Measurements from ENCODE around the gene CCDC90B.
"Not testable (repeated sequence)": the region's sequence is repeated elsewhere in the genome, so short reads cannot be mapped to it uniquely, and the experiment has no call there.

CCDC90B gene, protein sequence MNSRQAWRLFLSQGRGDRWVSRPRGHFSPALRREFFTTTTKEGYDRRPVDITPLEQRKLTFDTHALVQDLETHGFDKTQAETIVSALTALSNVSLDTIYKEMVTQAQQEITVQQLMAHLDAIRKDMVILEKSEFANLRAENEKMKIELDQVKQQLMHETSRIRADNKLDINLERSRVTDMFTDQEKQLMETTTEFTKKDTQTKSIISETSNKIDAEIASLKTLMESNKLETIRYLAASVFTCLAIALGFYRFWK

DNA sequence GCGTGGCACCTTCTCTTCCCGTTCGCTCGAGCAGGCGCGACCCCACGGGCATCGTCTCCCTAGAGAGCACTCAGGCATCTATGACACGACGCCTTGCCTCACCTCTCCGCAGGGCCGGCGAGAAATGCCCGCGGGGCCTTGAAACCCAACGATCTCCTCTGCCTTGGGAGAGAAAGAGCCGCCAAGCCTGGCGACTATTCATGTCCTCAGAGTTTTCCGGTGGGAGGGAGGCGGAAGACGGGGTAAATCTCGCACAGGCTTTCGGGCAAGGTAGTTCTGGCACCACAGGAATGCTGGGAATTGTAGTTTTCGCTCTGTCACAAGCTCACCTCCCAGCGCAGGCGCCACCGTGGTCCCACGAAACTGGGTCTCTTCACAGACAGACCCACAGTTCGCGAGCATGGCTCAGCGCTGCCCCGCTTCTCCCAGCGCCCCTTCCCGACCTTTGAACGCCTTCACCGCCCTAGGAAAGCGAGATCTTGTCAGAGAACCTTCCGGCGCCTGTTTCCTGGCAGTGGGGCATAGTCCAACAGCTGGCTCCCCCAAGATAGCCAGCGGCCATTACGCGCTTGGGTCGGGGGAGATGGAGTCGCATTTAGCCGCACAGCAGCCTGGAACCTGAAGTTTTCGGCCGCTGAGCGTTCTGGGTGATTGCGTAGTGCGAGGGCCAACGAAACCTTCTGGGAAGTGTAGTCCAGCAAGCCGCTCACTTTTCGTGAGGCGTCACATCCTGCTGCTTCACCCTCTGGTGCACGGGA lies at the start of gene CCDC90B:
Gene CCDC90B, minus strand, starts transcription at position 597 of the 758 bp plus-strand sequence. Its CDS starts 395 bp downstream, at position 202.
- DNase-seq = peak; percentile 100

DNA sequence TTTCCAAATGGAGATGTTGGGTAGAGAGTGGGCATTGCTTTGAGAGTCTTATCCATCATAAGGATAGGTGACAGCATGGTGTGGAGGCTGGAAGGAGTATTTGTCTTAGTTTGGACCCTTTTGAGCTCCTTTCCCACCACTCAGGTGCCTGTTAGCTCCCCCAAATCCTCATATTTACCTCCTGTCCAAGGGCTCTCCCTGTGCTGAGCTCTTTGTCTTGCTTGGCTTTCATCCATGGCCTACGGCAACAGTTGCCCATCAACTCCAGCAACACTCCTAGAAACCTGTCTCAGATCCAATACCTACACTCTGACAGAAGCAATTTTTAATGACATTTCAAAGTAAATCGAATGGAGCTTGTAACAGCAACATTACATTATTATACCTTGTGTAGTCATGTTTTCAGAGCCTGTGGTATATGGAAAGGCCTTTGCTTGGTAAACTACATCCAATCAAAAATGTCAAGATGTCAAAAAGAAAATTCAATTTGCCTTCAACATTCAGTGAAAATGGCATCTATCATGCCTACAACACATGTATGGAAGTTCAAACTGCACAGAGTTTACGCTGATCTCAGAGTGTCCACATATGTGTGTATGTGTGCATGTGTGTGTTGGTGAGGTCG lies 49.4 kb upstream of the CCDC90B start:
- no peak for DNase-seq

- peak; percentile 69 for DNase-seq
Observed at GRCh38 chr11:83330303-83330702, 44.1 kb upstream of the CCDC90B start.

GRCh38 chr11:83326326-83326725 lies 40.2 kb upstream of the CCDC90B start:
- no peak for DNase-seq

DNA sequence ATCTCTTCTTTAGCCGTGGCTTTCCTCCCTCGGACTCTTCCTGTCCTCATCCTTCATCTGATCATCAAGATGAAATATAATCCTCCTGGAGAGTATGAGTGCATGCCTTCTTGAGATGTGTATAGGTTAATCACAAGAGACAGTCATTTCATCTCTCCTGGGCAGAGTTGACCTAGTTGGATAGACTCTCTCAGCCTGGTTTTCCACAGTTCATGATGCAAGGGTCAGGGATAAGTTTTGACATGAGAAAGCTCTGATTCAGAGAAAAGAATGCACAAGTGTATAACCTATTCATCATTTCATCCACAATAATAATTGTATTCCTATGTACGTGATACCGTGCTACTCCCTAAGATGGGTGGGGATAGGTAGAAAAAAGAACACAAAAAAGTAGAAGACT lies 33.2 kb upstream of the CCDC90B start:
- DNase-seq = no peak

- no peak for DNase-seq
Observed at GRCh38 chr11:83318931-83319330, 32.8 kb upstream of the CCDC90B start.

DNA sequence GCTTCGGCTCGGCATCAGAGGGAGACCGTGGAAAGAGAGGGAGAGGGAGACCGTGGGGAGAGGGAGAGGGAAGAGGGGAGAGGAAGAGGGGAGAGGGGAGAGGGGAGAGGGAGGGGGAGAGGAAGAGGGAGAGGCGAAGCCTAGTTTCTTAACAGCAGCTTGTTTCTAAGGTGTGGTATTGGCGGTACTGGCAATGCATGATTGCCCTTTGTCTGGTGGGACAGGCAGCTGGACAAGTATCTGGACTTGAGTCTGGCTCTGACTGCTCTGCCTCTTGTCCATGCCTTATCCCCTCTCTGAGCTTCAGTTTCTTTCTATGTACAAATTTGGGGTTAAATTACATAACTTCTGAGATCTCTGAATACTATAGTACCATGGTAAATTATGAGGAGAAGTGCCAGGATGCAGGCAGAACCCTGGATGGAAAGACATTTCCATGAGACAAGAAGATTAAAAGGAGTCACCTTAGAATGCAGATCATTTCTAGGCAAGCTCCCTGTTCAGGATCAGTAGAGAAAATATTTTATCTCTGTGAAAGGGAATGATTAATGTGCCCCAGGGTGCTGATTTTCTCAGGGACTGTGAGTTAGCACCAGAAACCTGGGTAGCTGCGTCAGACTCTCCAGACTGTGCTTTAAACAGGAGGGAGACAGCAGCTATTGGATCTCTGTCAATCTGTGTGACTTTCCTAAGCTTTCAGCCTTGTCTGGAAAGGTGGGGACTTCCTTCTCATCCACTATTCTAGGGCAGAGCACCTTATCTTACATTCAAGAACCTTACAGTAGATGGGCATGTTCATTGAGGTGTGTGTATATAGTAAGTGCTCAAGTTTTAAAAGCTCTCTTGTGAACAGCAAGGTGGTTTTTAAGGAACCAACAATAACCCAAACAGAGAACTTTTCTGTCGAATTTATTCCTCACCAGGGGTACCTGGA lies 31.9 kb upstream of the CCDC90B start:
- no peak for DNase-seq

- DNase-seq = not testable (repeated sequence)
Observed at GRCh38 chr11:83316897-83317268, 30.7 kb upstream of the CCDC90B start.

- DNase-seq = not testable (repeated sequence)
Observed at GRCh38 chr11:83316143-83316896, 30.2 kb upstream of the CCDC90B start.

- no peak for DNase-seq
Observed at GRCh38 chr11:83312430-83312829, 26.3 kb upstream of the CCDC90B start.

- DNase-seq = no peak
Observed at GRCh38 chr11:83311701-83312100, 25.5 kb upstream of the CCDC90B start.

DNA sequence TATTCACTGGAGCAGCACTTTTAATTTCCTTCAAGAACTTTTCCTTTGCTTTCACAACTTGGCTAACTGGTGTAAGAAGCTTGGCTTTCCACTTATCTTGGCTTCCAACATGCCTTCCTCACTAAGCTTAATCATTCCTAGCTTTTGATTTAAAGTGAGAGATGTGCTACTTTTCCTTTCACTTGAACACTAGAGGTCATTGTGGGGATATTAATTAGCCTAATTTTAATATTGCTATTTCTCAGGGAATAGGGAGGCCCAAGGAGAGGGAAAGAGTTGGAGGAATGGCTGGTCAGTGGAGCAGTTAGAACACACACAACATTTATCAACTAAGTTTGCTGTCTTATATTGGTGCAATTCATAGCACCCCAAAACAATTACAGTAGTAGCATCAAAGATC lies 24.6 kb upstream of the CCDC90B start:
- DNase-seq = no peak

DNA sequence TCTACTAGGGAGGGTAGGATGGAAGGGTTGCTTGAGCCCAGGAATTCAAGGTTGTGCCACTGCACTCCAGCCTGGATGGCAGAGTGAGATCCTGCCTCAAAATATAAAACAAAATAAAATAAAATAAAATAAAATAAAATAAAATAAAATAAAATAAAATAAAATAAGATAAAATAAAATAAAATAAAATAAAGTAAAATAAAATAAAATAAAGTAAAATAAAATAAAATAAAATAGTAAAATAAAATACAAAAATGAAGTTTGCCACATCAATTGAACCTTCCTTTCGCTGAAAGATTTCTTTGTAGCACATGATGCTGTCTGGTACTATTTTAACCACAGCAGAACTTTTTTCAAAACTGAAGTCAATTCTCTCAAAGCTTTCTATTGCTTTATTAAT lies 22.4 kb upstream of the CCDC90B start:
- DNase-seq = not testable (repeated sequence)

DNA sequence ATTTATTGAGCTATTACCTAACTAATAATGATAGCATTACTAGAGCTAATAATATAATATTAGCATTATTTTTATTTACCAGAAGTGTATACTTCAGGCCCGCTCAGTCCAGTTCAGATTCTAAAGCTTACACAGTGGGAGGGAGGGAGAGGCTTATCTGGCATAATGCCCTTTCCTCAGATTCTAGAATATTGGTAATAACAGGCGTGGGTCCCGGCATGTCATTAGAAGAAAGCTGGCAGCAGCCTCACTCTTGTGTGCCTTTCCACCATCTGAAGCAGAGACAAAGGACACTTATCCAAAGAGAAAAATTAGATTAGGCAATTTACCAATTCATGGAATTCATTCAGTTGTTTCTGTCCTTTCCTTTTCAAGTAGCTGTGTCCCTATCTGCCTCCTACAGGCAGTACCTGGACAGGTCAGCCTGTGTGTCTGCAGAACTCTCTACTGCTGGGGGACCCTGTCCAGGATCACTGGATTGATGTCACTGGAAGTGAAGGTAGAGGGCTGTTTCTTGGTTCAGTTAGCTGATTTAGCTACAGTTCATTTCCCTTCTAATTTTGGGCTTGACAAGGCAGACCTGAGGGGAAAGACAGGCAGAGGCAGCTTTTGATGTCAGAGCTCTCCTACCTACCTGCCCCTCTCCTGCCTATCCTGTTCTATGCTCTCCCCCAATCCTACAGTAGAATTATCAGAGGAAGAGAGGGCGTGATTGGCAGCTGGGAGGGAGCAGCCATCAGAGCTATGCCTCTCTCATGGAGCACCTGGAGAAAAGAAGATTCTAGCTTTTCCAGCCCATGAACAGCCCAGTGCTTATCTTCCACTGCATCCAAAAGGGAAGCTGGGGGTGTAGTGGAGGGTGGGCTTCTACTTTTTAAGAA lies 20.3 kb upstream of the CCDC90B start:
- no peak for DNase-seq

GRCh38 chr11:83303316-83303715 lies 17.1 kb upstream of the CCDC90B start:
- no peak for DNase-seq

GRCh38 chr11:83302151-83302550 lies 16.0 kb upstream of the CCDC90B start:
- DNase-seq = no peak

GRCh38 chr11:83299681-83300080 lies 13.5 kb upstream of the CCDC90B start:
- DNase-seq = no peak

- DNase-seq = no peak
Observed at GRCh38 chr11:83294208-83294607, 8.0 kb upstream of the CCDC90B start.

- no peak for DNase-seq
Observed at GRCh38 chr11:83293457-83293774, 7.2 kb upstream of the CCDC90B start.

GRCh38 chr11:83292709-83293456 lies 6.7 kb upstream of the CCDC90B start:
- DNase-seq = peak; percentile 95

DNA sequence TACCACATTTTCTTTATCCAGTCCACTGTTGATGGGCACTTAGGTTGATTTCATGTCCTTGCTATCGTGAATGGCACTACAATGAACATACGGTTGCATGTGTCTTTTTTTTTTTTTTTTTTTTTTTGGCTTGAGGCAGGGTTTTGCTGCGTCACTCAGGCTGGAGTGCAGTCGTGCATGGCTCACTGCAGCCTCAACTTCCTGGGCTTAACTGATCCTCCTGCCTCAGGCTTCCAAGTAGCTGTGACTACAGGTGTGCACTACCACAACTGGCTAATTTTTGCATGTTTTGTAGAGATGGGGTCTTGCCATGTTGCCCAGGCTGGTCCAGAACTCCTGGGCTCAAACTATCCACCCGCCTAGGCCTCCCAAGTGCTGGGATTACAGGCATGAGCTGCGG lies 1.5 kb upstream of the CCDC90B start:
- peak; percentile 20 for DNase-seq

All from DMS53 (cell line).